T-helper 2 cell treated with Interferon-gamma antibody and Interleukin-4, amounts not matched to agents 100 ng/mL and 5 ng/mL, for 36 hours (primary cell): ENCODE data around the gene PNMA8C. TPM values are rescaled to one million over a fixed set of nuclear protein-coding genes. Genes with fewer than 3 reads are reported as not detected.
"Not testable (repeated sequence)": the region's sequence is repeated elsewhere in the genome, so short reads cannot be mapped to it uniquely, and the experiment has no call there.

Source experiments
- intact Hi-C: fragments of 100-400 bp; cut with micrococcal nuclease; formaldehyde crosslinking; loops from one replicate; pipeline ENCODE4 v1.15.1; 2023
- total RNA-seq: library from RNA; stranded (reverse); gene quantifications from 2 replicates; pipeline ENCODE4 v1.2.3, GENCODE V29; 2022

Gene PNMA8C
- total RNA-seq, 1 donor from 2014 or later, result not detected

GRCh38 chr19:46447824-46448223 is 19.1 kb upstream of the PNMA8C start:
- intact Hi-C loops, result no loop called here

DNA sequence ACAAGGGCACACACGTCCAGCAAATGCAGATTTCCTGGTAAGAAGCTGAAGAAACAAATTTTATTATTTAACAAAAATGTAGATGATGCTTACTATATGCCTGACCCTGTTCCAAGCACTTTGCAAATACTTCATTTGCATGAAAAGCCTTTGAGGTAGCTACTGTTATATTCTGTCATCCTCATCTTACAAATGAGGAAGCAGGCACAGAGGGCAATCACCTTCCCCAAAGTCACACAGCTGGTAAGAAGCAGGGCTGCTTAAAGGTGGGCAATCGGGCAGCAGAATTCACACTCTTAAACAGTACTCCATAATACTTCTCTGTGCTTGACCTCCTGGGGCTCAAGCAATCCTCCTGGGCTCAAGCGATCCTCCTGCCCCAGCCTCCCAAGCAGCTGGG is 18.3 kb upstream of the PNMA8C start:
- intact Hi-C loops, result no loop called here

DNA sequence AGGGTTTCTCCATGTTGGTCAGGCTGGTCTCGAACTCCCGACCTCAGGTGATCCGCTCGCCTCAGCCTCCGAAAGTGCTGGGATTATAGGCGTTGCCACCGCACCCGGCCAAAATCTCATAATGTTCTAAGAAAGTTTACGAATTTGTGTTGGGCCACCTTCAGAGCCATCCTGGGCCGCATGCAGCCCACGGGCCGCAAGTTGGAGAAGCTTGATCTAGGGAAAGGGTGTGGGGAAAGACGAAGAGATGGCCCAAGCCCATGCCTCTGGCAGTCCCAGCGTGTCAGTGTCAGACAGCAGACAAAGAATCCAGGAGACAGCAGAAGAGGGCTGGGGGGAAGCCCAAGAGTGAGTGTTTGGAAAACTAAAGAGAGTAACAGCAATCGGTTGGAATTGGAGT is 17.3 kb upstream of the PNMA8C start:
- intact Hi-C loops, result no loop called here

DNA sequence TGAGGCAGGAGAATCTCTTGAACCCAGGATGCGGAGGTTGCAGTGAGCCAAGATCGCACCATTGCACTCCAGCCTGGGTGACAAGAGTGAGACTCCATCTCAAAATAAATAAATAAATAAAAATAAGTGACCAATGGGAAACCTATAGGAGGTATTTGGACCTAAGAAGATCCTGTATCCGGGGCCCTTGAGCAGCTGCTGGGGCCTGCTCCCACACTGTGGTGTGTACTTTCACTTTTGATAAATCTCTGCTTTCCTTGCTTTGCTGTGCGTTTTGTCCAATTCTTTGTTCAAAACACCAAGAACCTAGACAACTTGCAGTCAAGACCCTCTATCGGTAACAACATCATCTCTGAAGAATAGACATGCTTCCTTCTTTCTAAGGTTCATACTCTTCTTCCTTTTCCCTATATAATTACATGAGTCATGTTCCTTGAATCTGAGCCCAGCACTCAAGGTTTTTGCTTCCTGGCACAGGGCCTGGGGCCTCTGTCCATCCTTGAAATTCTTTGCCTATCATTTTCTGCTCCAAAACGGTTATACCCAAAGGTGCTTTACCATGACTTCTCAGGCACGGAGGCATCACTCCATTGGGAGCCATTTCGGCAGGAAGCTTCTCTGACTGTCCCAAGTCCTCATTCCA is 14.2 kb upstream of the PNMA8C start:
- intact Hi-C loops, result no loop called here

DNA sequence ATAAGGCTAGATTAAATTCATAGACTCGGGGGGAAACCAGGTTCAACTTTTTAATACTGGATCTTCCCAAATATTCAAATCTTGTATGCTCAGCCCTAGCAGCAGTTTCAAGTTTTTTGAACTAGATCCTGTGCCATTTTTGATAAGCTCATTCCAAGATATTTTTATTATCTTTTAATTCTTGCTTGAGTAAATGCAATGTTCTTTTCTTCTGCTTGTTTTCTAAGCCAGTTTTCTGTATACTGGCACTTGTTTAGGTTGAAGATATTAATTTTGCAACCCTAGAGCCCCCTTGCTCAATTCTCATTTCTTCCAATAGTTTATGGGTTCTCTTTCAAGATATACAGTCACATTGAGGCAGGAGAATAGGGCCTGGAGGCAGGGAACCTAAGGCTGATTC is 13.1 kb upstream of the PNMA8C start:
- intact Hi-C loops, result no loop called here

- intact Hi-C loops, result not testable (repeated sequence)
These were observed 7.0 kb upstream of the PNMA8C start for GRCh38 chr19:46435689-46436088.

DNA sequence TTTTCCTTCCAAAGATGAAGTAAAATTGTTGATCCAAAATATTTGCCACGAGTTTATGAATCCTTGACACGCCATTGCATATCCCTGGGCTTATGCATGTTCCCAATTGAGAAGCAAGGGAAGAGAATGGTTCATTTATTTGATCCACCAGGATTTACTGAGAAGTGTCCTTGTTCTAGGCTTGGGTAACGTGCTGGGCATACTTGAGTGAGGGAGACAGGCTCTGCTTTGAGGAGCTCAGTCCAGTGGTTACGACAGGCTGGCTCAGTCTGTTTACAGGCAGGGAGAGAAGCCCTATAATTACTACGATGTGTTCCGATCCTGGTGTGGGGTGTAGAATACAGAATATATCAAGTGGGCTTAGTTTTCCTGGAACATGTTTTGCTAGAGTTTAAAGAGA is 6.3 kb upstream of the PNMA8C start:
- intact Hi-C loops, result no loop called here

GRCh38 chr19:46433470-46433869 is 4.7 kb upstream of the PNMA8C start:
- intact Hi-C loops, result not testable (repeated sequence)

DNA sequence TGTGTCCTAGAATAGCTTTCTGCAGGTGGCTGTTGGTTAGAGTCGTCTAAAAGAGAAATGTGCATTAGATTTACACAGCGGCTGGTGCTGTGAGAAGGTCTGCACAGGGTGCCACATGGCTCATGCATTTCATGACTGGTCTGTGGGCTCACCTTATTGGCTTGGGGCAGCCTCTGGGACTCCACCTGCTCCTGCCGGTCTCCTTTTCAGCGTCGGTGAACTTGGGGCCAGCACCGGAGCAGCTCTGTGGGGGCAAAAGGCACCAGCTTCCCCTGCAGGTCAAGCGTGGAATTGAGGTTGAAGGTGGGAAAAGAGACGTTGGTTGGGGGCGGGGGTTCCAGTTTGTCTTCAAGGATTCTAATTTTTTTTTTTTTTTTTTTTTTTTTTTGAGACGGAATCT is 3.1 kb upstream of the PNMA8C start:
- intact Hi-C loops, result no loop called here

DNA sequence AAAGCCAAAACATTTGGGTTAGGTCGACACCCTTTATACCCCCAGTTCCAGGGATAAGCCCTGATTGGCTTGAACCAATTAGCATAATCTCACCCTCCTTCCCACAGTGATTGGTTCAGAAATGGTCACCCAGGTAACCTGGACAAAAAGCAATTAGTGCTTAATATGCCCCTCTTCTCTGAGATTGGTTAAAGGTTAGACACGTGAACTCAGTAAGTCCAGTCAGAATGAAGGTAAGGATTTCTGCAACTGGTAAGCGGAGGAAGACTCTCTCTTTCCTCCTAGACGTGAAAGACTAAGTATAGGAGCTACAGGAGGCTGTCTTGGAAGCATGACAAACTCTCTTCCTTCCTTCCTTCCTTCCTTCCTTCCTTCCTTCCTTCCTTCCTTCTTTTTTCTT is 1.3 kb upstream of the PNMA8C start:
- intact Hi-C loops, result no loop called here

DNA sequence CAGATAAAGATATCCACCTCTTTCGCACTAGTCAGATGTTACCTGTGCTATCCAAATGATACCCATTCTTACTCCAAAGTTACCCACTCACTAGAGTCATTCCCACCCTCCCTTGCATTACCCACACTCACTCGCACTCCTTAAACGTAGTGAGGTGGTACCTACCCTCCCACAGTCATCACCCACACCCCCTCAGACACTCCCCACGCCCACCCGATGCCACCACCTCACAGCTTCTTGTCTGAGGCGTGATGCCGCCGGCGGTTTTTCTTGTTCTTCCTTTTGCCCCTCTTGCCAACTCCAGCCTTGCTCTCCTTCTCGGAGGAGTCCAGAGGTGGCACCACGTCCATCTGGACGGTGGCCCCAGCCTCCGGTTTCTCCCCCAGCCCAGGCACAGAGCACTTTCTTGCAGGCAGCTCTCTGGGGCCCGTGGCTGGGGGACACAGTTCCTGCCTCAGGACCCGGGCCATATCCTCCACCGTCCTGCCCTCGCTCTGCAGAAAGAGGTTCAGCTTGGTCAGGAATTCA is 1.2 kb downstream of the PNMA8C start:
- intact Hi-C loops, result no loop called here

GRCh38 chr19:46426506-46427162 is 2.1 kb downstream of the PNMA8C start:
- intact Hi-C loops, result no loop called here

DNA sequence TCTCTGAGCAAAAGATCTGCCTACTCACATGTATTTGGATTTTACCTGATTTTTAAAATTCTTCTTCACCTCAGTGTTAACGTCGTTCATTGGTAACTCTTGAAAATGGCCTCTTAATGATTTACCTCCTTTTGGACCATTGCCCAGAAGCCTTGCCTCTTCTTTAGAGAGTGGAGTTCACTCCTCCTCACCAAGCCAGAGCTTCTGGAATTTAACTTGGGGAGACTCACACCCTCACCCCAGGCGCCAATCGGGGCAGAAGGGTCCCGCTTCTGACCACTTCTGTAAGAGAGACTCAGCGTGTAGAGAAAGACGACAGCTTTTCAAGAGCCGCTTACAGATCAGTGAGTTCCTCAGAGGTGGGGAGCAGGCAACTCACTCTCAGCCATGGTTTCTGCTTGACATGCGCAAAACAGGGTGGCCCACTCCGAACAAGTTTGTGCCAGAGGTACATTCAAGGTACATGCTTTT is 2.7 kb downstream of the PNMA8C start:
- intact Hi-C loops, result no loop called here

DNA sequence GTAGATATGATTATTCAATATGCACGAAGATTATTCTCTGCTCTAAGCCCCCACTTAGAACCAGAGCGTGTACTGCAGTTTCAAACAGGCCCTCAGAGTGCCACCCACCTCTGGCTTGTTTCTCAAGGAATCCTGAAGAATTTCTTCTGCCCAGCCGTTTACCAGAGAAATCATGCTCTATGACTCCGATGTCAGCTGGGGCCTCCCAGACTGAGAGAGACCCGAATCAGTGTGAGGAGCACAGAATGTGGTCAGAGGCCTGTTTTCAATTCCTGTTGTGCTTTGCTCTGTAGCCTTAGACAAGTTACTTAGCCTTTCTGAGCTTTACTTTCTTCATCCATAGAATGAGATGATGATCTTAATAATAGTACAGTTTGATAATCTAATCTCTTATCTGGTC is 5.5 kb downstream of the PNMA8C start:
- intact Hi-C loops, result no loop called here

DNA sequence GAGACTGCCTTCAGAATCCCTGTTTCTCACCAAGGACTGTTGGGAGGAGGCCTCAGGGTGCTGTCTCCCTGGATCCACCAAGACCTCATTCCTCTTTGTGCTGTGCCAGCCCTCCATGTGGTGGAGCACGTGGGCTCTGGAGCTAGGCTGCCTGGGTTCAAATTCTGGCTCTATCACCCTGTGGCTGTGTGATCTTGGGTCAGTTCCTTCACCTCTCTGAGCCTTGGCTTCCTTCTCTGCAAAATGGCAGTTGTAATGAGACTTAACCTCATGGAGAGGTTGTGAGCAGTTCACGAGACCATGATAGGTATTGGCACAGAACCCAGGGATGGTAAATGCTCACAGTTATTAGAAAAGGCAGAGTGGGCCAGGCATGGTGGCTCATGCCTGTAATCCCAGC is 6.4 kb downstream of the PNMA8C start:
- intact Hi-C loops, result no loop called here

GRCh38 chr19:46420056-46420455 is 8.7 kb downstream of the PNMA8C start:
- intact Hi-C loops, result no loop called here

GRCh38 chr19:46415804-46416709 is 12.7 kb downstream of the PNMA8C start:
- intact Hi-C loops, result not testable (repeated sequence)

GRCh38 chr19:46414899-46415298 is 13.8 kb downstream of the PNMA8C start:
- intact Hi-C loops, result not testable (repeated sequence)

DNA sequence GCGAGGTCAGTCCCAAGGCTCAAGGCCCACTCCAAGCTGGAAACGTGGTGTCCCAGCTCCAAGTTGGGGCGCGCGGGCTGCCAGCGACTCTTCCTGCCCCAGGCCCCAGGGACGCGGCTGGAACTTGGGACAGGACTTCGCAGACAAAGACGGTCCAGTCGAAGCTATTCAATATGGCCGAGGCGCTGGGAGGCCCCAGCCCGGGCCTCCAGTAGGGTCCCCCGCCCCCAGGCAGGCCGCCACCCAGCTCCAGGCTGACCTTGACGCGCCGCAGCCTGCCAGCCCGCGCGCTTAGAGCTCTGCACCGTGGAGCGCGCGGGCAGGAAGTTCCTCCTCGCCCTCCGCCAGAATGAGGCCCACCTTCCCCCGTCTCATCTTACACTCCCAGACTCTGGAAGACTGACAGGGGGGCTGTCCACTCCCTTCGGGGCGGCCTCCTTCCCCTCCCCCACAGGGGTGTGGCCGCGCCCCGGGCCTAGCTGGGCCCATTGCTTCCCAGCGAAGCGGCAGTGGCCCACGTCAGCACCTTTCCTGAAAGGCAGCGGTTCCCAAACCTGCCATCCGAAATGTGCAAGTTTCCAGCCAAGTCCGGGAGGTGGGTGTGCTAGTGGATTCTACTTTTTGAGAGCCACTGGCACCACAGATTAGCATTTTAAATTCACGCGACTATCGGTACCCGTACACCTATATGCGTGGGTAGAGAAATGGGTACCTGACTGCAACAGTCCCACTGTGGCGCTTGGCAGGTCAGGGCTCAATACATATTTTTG is 15.3 kb downstream of the PNMA8C start, which contains the start of gene CCDC8:
Gene CCDC8, minus strand, starts transcription at position 303 of the 770 bp plus-strand sequence. CDS start 754 bp downstream, outside the sequence.
- intact Hi-C loops, result no loop called here

DNA sequence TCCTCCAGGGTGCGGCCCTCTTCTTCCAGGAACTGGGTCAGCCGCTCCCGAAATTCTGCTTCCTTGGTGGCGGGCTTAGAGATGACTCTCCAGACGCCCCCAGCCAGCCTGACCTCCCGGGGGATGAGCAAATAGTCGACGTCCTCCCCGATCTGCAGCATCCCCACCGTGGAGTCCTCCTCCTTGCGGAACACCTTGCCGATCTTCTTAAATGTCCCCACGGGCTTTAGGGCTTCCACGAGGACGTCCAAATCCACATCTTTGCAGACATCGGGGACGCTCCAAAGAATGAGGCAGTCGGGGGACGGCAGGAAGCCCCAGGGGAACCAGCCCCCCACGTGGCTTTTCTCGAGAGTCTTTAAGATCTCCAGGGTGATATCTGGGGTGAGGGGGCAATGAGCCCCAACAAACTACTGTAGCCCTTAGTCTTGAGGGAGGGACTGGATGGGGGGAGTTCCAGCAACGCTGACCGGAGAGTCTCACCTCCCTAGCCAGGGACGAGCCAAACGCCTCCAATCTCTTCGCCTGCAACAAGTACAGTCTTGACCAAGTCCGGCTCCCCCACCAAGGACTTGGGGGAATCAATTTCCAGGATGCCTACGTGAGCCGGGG is 16.0 kb downstream of the PNMA8C start:
- intact Hi-C loops, result no loop called here
